Naive B cell (primary cell): ENCODE measurements around the gene ANP32E. TPM values are rescaled to one million over a fixed set of nuclear protein-coding genes. Genes with fewer than 3 reads are reported as not detected.

Experiments used
- polyA plus RNA-seq, 6 donors: library from polyadenylated mRNA; unstranded; fragments of 300-500 nt; fragmentation: Illumina TruSeq; gene quantifications; one replicate each; pipeline ENCODE4 v1.2.3, GENCODE V29; 2021; ENCODE audit warnings: low read depth in 6 of 6

The ANP32E gene
- polyA plus RNA-seq, 6 donors from 2014 or later, result 44.7 to 67.8 (median 49.8) TPM

Other genes with a start within 250 kb of the ANP32E start
- under 1 TPM in 2 of 6 donors, not detected in 4; 0.05 to 0.20 TPM for gene OTUD7B, start 225.4 kb downstream of the ANP32E start, polyA plus RNA-seq
- 10 to 100 TPM; 20.8 to 35.5 (median 26.9) TPM for gene VPS45, start 168.3 kb downstream of the ANP32E start, polyA plus RNA-seq
- 10 to 100 TPM; 64.9 to 97.5 (median 84.0) TPM for gene PLEKHO1, start 86.2 kb downstream of the ANP32E start, polyA plus RNA-seq
- 1 to 10 TPM in 3 of 6 donors, under 1 TPM in 3; 0.76 to 1.8 (median 1.0) TPM for gene CA14, start 21.7 kb upstream of the ANP32E start, polyA plus RNA-seq
- gene APH1A, start 32.9 kb upstream of the ANP32E start, polyA plus RNA-seq, result 100 to 1,000 TPM in 2 of 6 donors, 10 to 100 TPM in 4; 81.7 to 106 (median 91.3) TPM
- gene C1orf54, start 36.7 kb upstream of the ANP32E start, polyA plus RNA-seq, result 1 to 10 TPM; 1.0 to 3.8 (median 2.0) TPM
- gene CIART, start 46.4 kb upstream of the ANP32E start, polyA plus RNA-seq, result under 1 TPM in 1 of 6 donors, not detected in 5; 0.22 TPM
- gene MRPS21, start 57.7 kb upstream of the ANP32E start, polyA plus RNA-seq, result 10 to 100 TPM; 62.4 to 93.0 (median 82.4) TPM
- gene PRPF3, start 85.4 kb upstream of the ANP32E start, polyA plus RNA-seq, result 10 to 100 TPM; 13.0 to 38.7 (median 14.6) TPM
- gene RPRD2, start 128.0 kb upstream of the ANP32E start, polyA plus RNA-seq, result 10 to 100 TPM in 5 of 6 donors, 1 to 10 TPM in 1; 2.6 to 49.9 (median 28.6) TPM